ENCODE measurements around the gene ZEB2. TPM values are rescaled to one million over a fixed set of nuclear protein-coding genes. Genes with fewer than 3 reads are reported as not detected.

ZEB2 gene
- total RNA-seq, 1 donor: 104 TPM

GRCh38 chr2:144405982-144406788 lies 113.7 kb downstream of the ZEB2 start:
- H3K4me3 ChIP-seq (ENCODE audit: low read depth, low read length): no peak overlapping the region
- no peak for DNase-seq (ENCODE audit: low read depth)
- TF ChIP-seq, protein P1, sequence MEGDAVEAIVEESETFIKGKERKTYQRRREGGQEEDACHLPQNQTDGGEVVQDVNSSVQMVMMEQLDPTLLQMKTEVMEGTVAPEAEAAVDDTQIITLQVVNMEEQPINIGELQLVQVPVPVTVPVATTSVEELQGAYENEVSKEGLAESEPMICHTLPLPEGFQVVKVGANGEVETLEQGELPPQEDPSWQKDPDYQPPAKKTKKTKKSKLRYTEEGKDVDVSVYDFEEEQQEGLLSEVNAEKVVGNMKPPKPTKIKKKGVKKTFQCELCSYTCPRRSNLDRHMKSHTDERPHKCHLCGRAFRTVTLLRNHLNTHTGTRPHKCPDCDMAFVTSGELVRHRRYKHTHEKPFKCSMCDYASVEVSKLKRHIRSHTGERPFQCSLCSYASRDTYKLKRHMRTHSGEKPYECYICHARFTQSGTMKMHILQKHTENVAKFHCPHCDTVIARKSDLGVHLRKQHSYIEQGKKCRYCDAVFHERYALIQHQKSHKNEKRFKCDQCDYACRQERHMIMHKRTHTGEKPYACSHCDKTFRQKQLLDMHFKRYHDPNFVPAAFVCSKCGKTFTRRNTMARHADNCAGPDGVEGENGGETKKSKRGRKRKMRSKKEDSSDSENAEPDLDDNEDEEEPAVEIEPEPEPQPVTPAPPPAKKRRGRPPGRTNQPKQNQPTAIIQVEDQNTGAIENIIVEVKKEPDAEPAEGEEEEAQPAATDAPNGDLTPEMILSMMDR (IDR thresholded peaks at IDR 0.05; ENCODE audit: insufficient read depth, low read length): no peak

DNA sequence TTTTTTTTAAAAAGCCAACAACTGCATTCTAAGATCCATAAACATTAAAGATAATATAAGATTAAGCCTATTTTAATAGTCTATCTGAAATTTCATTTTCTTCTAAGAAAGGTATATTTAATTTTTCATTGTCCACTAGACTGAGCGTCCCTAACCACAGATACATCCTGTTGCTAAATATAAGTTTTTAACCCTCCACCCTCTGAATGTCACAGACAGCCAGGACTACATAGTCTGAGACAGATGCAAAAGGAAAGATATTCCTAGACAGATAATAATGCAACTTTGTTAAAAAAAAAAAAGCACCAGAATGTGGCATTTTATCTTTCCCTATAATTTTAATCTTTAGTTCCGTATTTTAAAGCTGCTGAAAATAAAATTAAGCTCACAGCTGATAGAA lies 114.6 kb downstream of the ZEB2 start:
- DNase-seq (ENCODE audit: low read depth): no peak
- H3K4me3 ChIP-seq (ENCODE audit: low read depth, low read length): no peak overlapping the region
- TF ChIP-seq, protein P1 (IDR thresholded peaks at IDR 0.05; ENCODE audit: insufficient read depth, low read length): no peak

GRCh38 chr2:144404586-144405314 lies 115.2 kb downstream of the ZEB2 start:
- TF ChIP-seq, protein P1 (IDR thresholded peaks at IDR 0.05; ENCODE audit: insufficient read depth, low read length): no peak
- H3K4me3 ChIP-seq (ENCODE audit: low read depth, low read length): no peak overlapping the region
- no peak for DNase-seq (ENCODE audit: low read depth)

- DNase-seq (ENCODE audit: low read depth): no peak
- H3K4me3 ChIP-seq (ENCODE audit: low read depth, low read length): no peak overlapping the region
Measured at GRCh38 chr2:144403933-144404332, 116.0 kb downstream of the ZEB2 start.

GRCh38 chr2:144402251-144402650 lies 117.7 kb downstream of the ZEB2 start:
- no peak for DNase-seq (ENCODE audit: low read depth)
- TF ChIP-seq, protein P1 (IDR thresholded peaks at IDR 0.05; ENCODE audit: insufficient read depth, low read length): no peak
- H3K4me3 ChIP-seq (ENCODE audit: low read depth, low read length): no peak overlapping the region

More at GRCh38 chr2:144403933-144404332, 116.0 kb downstream of the ZEB2 start:
- TF ChIP-seq, protein P1 (IDR thresholded peaks at IDR 0.05; ENCODE audit: insufficient read depth, low read length): no peak

DNA sequence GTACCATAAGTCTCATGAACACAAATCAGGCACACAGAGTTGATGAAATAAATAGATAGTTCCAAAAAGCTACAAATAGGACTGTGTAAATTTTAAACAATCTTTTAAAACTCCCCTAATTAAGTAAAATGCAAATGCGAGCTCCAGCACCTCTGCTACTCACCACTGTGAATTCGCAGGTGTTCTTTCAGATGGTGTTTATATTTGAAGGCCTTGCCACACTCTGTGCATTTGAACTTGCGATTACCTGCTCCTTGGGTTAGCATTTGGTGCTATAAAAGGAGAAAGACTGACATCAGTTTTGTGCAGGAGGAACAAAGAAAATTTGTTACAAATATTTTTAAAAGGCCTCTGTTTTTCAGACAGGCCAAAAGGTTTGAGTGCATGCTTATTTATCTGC lies 118.9 kb downstream of the ZEB2 start:
- TF ChIP-seq, protein P1 (IDR thresholded peaks at IDR 0.05; ENCODE audit: insufficient read depth, low read length): no peak
- no peak for DNase-seq (ENCODE audit: low read depth)
- H3K4me3 ChIP-seq (ENCODE audit: low read depth, low read length): no peak overlapping the region

Measured in fibroblast of the aortic adventitia (primary cell).